HFF-Myc (cell line): ENCODE results near the gene PJVK.

ENCODE experiments used
- DNase-seq: peaks from one replicate; pipeline ENCODE4 v3.0.0-alpha.2; 2011; ENCODE audit warnings: low read depth; ENCODE audit errors: extremely low read depth
- H3K4me3 ChIP-seq: replicated peaks from 2 replicates; pipeline ENCODE4 v1.5.1; 2011; ENCODE audit warnings: low read depth, mild to moderate bottlenecking, control low read depth, low read length
- CTCF ChIP-seq: IDR thresholded peaks from 2 replicates; pipeline ENCODE4 v1.5.1; 2012; ENCODE audit warnings: mild to moderate bottlenecking, low read depth, low read length, control low read depth; ENCODE audit errors: missing control alignments

PJVK gene

GRCh38 chr2:178506949-178507348, 55.8 kb downstream of the PJVK start:
- no peak for TF ChIP-seq CTCF
- H3K4me3 ChIP-seq, result no peak overlapping the region
- no peak for DNase-seq

GRCh38 chr2:178508646-178509045, 57.5 kb downstream of the PJVK start:
- H3K4me3 ChIP-seq, result no peak overlapping the region
- no peak for TF ChIP-seq CTCF
- no peak for DNase-seq

- no peak overlapping the region for H3K4me3 ChIP-seq
- no peak for DNase-seq
- TF ChIP-seq CTCF, result no peak
Observed at GRCh38 chr2:178510384-178510783, 59.2 kb downstream of the PJVK start.
